CD8-positive, alpha-beta memory T cell (primary cell): Measurements from ENCODE around the gene GBGT1. TPM values are rescaled to one million over a fixed set of nuclear protein-coding genes. Genes with fewer than 3 reads are reported as not detected.

Experiments
- CTCF ChIA-PET: fragments of 350-600 bp; sonication (Branson Sonifier 250); formaldehyde crosslinking; loops from one replicate; lab custom pipeline; 2021; ENCODE audit warnings: antibody characterized with exemption; lab: Charles Lee
- POLR2A ChIA-PET: fragments of 350-600 bp; sonication (Branson Sonifier 250); formaldehyde crosslinking; loops from one replicate; lab custom pipeline; 2021; ENCODE audit warnings: antibody characterized with exemption; lab: Charles Lee
- DNase-seq, 5 donors: peaks; one replicate each; pipeline versions ENCODE4 v3.0.0 to v3.0.0-alpha.2; 2020 to 2022; ENCODE audit warnings: mixed read lengths in 1 of 5
- H3K27ac ChIP-seq: one replicate; pipeline ENCODE4 v1.7.0; 2013; ENCODE audit warnings: low read depth, mild to moderate bottlenecking, low read length, moderate library complexity
- H3K27me3 ChIP-seq: 2 replicates; pipeline ENCODE4 v1.7.0; 2013; ENCODE audit warnings: low read length, mild to moderate bottlenecking; ENCODE audit not compliant: insufficient read depth, poor library complexity, severe bottlenecking
- H3K36me3 ChIP-seq: 2 replicates; pipeline ENCODE4 v1.7.0; 2013; ENCODE audit warnings: mild to moderate bottlenecking, low read length, moderate library complexity; ENCODE audit not compliant: insufficient read depth
- H3K4me1 ChIP-seq: 2 replicates; pipeline ENCODE4 v1.7.0; 2013; ENCODE audit warnings: mild to moderate bottlenecking, low read length, moderate library complexity; ENCODE audit not compliant: insufficient read depth
- H3K4me3 ChIP-seq: 2 replicates; pipeline ENCODE4 v1.7.0; 2013; ENCODE audit warnings: mild to moderate bottlenecking, low read length
- H3K9me3 ChIP-seq: 2 replicates; pipeline ENCODE4 v1.7.0; 2013; ENCODE audit warnings: mild to moderate bottlenecking, low read length
- H3K27ac Mint-ChIP-seq, 8 donors: one replicate each; pipeline ENCODE4 v1.8.0; 2020 to 2021; ENCODE audit warnings: mixed read lengths in 8 of 8, mild to moderate bottlenecking in 6 of 8, inconsistent platforms in 3 of 8, moderate library complexity in 3 of 8
- H3K27me3 Mint-ChIP-seq, 2 donors: one replicate each; pipeline ENCODE4 v1.8.0; 2020 to 2021; ENCODE audit warnings: mixed read lengths in 2 of 2, mild to moderate bottlenecking in 1 of 2, moderate library complexity in 1 of 2
- H3K36me3 Mint-ChIP-seq, 3 donors: one replicate each; pipeline ENCODE4 v1.8.0; 2020 to 2021; ENCODE audit warnings: mixed read lengths in 3 of 3, inconsistent platforms in 1 of 3, mild to moderate bottlenecking in 1 of 3
- H3K4me1 Mint-ChIP-seq, 3 donors: one replicate each; pipeline ENCODE4 v1.8.0; 2020 to 2021; ENCODE audit warnings: mixed read lengths in 3 of 3, inconsistent platforms in 1 of 3, mild to moderate bottlenecking in 1 of 3
- H3K4me3 Mint-ChIP-seq, 7 donors: one replicate each; pipeline ENCODE4 v1.8.0; 2020 to 2021; ENCODE audit warnings: mixed read lengths in 7 of 7, mild to moderate bottlenecking in 6 of 7, moderate library complexity in 4 of 7, inconsistent platforms in 2 of 7
- H3K9me3 Mint-ChIP-seq, 5 donors: one replicate each; pipeline ENCODE4 v1.8.0; 2020 to 2022; ENCODE audit warnings: mixed read lengths in 5 of 5, mild to moderate bottlenecking in 3 of 5, moderate library complexity in 2 of 5, inconsistent platforms in 1 of 5
- polyA plus RNA-seq: library from polyadenylated mRNA; unstranded; fragments of 300-500 nt; fragmentation: Illumina TruSeq; gene quantifications from one replicate; pipeline ENCODE4 v1.2.3, GENCODE V29; 2021
- total RNA-seq, 2 experiments: library from RNA; stranded (reverse); gene quantifications; one replicate each; pipeline ENCODE4 v1.2.3, GENCODE V29; 2021

GBGT1 gene
- total and polyA plus RNA-seq, 3 experiments from 2014 or later, result 1.8 to 2.6 TPM; not detected in 1

DNA sequence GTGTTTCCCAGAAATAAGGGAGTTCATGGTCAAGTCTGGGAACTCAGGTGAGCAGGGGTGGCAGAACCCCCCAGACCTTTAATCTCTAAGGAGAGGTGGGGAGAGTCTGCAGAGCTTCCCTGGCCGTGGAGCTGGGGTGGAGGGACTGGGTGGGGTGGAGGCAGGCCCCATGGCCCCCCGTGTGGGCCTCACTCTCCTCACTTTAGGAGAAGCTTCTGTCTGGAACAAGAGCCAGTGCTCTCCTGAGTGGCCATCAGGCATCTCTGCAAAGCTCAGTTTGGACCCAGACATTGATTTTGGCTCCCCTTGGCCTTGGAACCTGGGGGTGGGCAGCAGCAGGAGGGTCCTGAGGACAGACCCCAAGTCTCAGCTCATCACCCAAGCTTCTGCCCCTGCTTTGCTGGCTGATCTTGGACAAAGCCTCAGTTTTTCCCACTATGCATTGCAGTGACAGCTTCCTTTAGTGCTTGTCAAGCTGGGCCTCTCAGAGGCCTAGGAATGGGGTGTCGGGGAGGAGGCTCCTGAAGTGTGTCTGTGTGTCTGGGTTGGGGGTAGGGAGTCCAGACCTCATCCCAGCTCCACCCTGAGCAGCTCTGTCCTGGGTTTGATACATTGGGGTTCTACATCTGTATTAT is 3.5 kb upstream of the GBGT1 start:
- no peak overlapping the region for H3K27ac ChIP-seq
- Mint-ChIP-seq H3K4me3 (no peak overlapping the region), H3K27ac (no peak overlapping the region), H3K9me3 (peaks cover 0 to 2% (median 0%) of the 10 kb centered on the region in 5 donors), H3K27me3 (peaks cover 0 to 4% of the 10 kb centered on the region in 2 donors), H3K36me3 (no peaks in the 10 kb centered on the region), H3K4me1 (peaks cover 0 to 7% (median 0%) of the 10 kb centered on the region in 3 donors)
- no peak for DNase-seq
- no peaks in the 10 kb centered on the region for H3K4me1 ChIP-seq
- no peaks in the 10 kb centered on the region for H3K27me3 ChIP-seq
- H3K36me3 ChIP-seq, result no peaks in the 10 kb centered on the region
- CTCF ChIA-PET, result interaction anchor here (1.2 to 1.7 kb wide), 4 partner anchors 9 to 23 kb away, joined by 3 to 5 read pairs (median 4); no protein-coding TSS in a partner anchor
- H3K9me3 ChIP-seq, result no peaks in the 10 kb centered on the region
- H3K4me3 ChIP-seq, result no peak overlapping the region
- POLR2A ChIA-PET, result no interaction called here

DNA sequence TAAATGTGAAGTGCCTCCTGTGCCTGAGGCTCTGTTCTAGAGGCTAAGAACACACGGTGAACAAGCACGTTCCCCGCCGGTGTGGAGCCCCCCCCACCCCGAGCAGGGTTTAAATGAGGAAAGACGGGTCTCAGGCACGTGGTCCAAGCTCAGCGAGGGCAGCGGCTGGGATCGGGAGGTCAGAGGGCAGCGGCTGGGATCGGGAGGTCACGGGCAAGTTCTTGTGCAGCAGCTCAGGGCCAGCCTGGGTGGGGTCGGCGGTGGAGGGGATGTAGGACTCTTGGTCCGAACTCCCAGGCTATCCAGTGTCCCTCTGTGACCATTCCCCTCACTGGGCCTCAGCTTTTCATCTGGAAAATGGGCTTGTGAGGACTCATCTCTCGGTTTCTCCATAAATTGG is 2.7 kb upstream of the GBGT1 start:
- POLR2A ChIA-PET, result no interaction called here

GRCh38 chr9:133165452-133165730 is 1.7 kb upstream of the GBGT1 start:
- no peaks in the 10 kb centered on the region for H3K27me3 ChIP-seq
- Mint-ChIP-seq H3K27ac (peak overlapping the region in 1 of 8 donors; percentile 17), H3K9me3 (peaks cover 0 to 2% (median 0%) of the 10 kb centered on the region in 5 donors), H3K4me3 (peak overlapping the region in 1 of 7 donors; percentile 56), H3K27me3 (no peaks in the 10 kb centered on the region), H3K4me1 (peaks cover 2 to 10% (median 10%) of the 10 kb centered on the region in 3 donors), H3K36me3 (no peaks in the 10 kb centered on the region)
- ChIA-PET CTCF (no interaction called here), POLR2A (no interaction called here)
- no peak overlapping the region for H3K4me3 ChIP-seq
- DNase-seq, result peak in 1 of 5 donors; percentile 8
- no peaks in the 10 kb centered on the region for H3K9me3 ChIP-seq
- no peak overlapping the region for H3K27ac ChIP-seq
- no peaks in the 10 kb centered on the region for H3K36me3 ChIP-seq
- H3K4me1 ChIP-seq, result no peaks in the 10 kb centered on the region

More for the DNA sequence above, 2.7 kb upstream of the GBGT1 start:
- Mint-ChIP-seq H3K27me3 (no peaks in the 10 kb centered on the region), H3K36me3 (no peaks in the 10 kb centered on the region), H3K4me1 (peaks cover 0 to 7% (median 5%) of the 10 kb centered on the region in 3 donors), H3K27ac (no peak overlapping the region), H3K4me3 (no peak overlapping the region), H3K9me3 (peaks cover 0 to 2% (median 0%) of the 10 kb centered on the region in 5 donors)
- Histone ChIP-seq H3K36me3 (no peaks in the 10 kb centered on the region), H3K4me3 (no peak overlapping the region), H3K27me3 (no peaks in the 10 kb centered on the region), H3K9me3 (no peaks in the 10 kb centered on the region), H3K27ac (no peak overlapping the region), H3K4me1 (no peaks in the 10 kb centered on the region)
- DNase-seq, result no peak
- CTCF ChIA-PET, result interaction anchor here (1.3 kb wide), 1 partner anchor 8 kb away, joined by 3 read pairs; no protein-coding TSS in a partner anchor

- H3K36me3 ChIP-seq, result no peaks in the 10 kb centered on the region
- Mint-ChIP-seq H3K27me3 (no peaks in the 10 kb centered on the region), H3K27ac (peak overlapping the region in 1 of 8 donors; percentile 51), H3K9me3 (peaks cover 0 to 2% (median 0%) of the 10 kb centered on the region in 5 donors), H3K36me3 (no peaks in the 10 kb centered on the region), H3K4me1 (peaks cover 2 to 10% (median 10%) of the 10 kb centered on the region in 3 donors), H3K4me3 (peak overlapping the region; percentile 32 to 79 (median 69))
- ChIA-PET POLR2A (no interaction called here), CTCF (interaction anchor here (1.0 kb wide), 1 partner anchor 11 kb away, joined by 3 read pairs; no protein-coding TSS in a partner anchor)
- peak overlapping the region; percentile 44 for H3K27ac ChIP-seq
- no peak for DNase-seq
- no peaks in the 10 kb centered on the region for H3K4me1 ChIP-seq
- no peaks in the 10 kb centered on the region for H3K9me3 ChIP-seq
- H3K4me3 ChIP-seq, result peak overlapping the region; percentile 43
- no peaks in the 10 kb centered on the region for H3K27me3 ChIP-seq
Observed at GRCh38 chr9:133164191-133164590, 477 bp upstream of the GBGT1 start.

GRCh38 chr9:133162861-133163503 is 732 bp downstream of the GBGT1 start:
- peak in 1 of 5 donors; percentile 39 for DNase-seq

DNA sequence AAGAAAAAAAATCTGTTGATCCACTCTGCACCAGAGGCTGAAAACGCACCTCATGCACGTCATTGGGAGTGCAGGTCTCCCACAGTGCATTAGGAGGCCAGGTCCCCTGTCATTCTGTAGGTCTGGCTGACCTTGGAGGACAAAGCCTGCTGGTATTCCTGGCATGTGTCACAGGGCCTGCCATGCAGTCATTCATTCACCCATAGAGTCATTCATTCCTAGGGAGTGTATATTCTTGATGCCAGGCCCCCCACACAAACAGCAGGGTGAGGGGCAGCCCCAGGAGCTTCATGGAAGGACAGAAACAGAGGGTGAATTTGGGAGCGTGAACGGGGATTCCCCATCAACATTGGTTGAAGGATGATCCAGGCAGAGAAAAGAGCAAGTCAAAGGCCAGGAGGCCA is 2.2 kb downstream of the GBGT1 start:
- H3K36me3 ChIP-seq, result no peaks in the 10 kb centered on the region
- H3K9me3 ChIP-seq, result no peaks in the 10 kb centered on the region
- no peaks in the 10 kb centered on the region for H3K27me3 Mint-ChIP-seq
- H3K4me1 ChIP-seq, result no peaks in the 10 kb centered on the region
- CTCF ChIA-PET, result interaction anchor here (1.3 kb wide), 1 partner anchor 17 kb away, joined by 3 read pairs; no protein-coding TSS in a partner anchor
- no peaks in the 10 kb centered on the region for H3K27me3 ChIP-seq
- H3K27ac ChIP-seq, result no peak overlapping the region
- POLR2A ChIA-PET, result no interaction called here
- peak overlapping the region in 4 of 7 donors; percentile 2 to 80 (median 51) for H3K4me3 Mint-ChIP-seq
- H3K4me1 Mint-ChIP-seq, result peaks cover 2 to 10% (median 10%) of the 10 kb centered on the region in 3 donors
- no peak overlapping the region for H3K4me3 ChIP-seq
- H3K36me3 Mint-ChIP-seq, result no peaks in the 10 kb centered on the region
- DNase-seq, result peak in 1 of 5 donors; percentile 22
- peak overlapping the region in 1 of 8 donors; percentile 72 for H3K27ac Mint-ChIP-seq
- peaks cover 0 to 2% (median 0%) of the 10 kb centered on the region in 5 donors for H3K9me3 Mint-ChIP-seq

More at GRCh38 chr9:133162861-133163503, 732 bp downstream of the GBGT1 start:
- H3K4me1 ChIP-seq, result no peaks in the 10 kb centered on the region
- H3K27me3 ChIP-seq, result no peaks in the 10 kb centered on the region
- Mint-ChIP-seq H3K9me3 (peaks cover 0 to 2% (median 0%) of the 10 kb centered on the region in 5 donors), H3K27me3 (no peaks in the 10 kb centered on the region), H3K4me1 (peaks cover 2 to 10% (median 10%) of the 10 kb centered on the region in 3 donors), H3K27ac (no peak overlapping the region), H3K4me3 (peak overlapping the region in 3 of 7 donors; percentile 46 to 64 (median 58)), H3K36me3 (no peaks in the 10 kb centered on the region)
- H3K27ac ChIP-seq, result no peak overlapping the region
- ChIA-PET POLR2A (no interaction called here), CTCF (no interaction called here)
- no peaks in the 10 kb centered on the region for H3K36me3 ChIP-seq
- no peaks in the 10 kb centered on the region for H3K9me3 ChIP-seq
- H3K4me3 ChIP-seq, result no peak overlapping the region

GRCh38 chr9:133160742-133161546 is 2.8 kb downstream of the GBGT1 start:
- H3K4me3 Mint-ChIP-seq, result peak overlapping the region in 3 of 7 donors; percentile 28 to 63 (median 61)
- DNase-seq, result peak; percentile 20 to 66 (median 32)
- H3K27ac Mint-ChIP-seq, result peak overlapping the region in 4 of 8 donors; percentile 46 to 79 (median 72)
- Histone ChIP-seq H3K9me3 (no peaks in the 10 kb centered on the region), H3K4me3 (no peak overlapping the region), H3K4me1 (no peaks in the 10 kb centered on the region), H3K27ac (no peak overlapping the region), H3K27me3 (no peaks in the 10 kb centered on the region), H3K36me3 (no peaks in the 10 kb centered on the region)
- POLR2A ChIA-PET, result no interaction called here
- H3K27me3 Mint-ChIP-seq, result no peaks in the 10 kb centered on the region
- H3K36me3 Mint-ChIP-seq, result no peaks in the 10 kb centered on the region
- H3K4me1 Mint-ChIP-seq, result peaks cover 2 to 10% (median 10%) of the 10 kb centered on the region in 3 donors
- CTCF ChIA-PET, result interaction anchor here (0.8 to 1.3 kb wide), 3 partner anchors 14 to 35 kb away, joined by 3 read pairs; no protein-coding TSS in a partner anchor
- H3K9me3 Mint-ChIP-seq, result peaks cover 0 to 2% (median 0%) of the 10 kb centered on the region in 5 donors
